Right renal cortex interstitium (tissue), 3 donors: Measurements from ENCODE around the gene FOSL2. TPM values are rescaled to one million over a fixed set of nuclear protein-coding genes. Genes with fewer than 3 reads are reported as not detected.

ENCODE experiments used
- DNase-seq, 3 donors: peaks; one replicate each; pipeline ENCODE4 v3.0.0-alpha.2; 2013; ENCODE audit warnings: low read depth in 3 of 3, low spot score in 2 of 3
- polyA plus RNA-seq, 3 donors: library from polyadenylated mRNA; unstranded; fragments of 120-200 nt; gene quantifications; one replicate each; pipeline ENCODE4 v1.2.1, GENCODE V29; 2013; ENCODE audit not compliant: insufficient read length in 3 of 3

Gene FOSL2
- polyA plus RNA-seq, 3 donors = 19.6 to 25.7 (median 24.7) TPM

DNA sequence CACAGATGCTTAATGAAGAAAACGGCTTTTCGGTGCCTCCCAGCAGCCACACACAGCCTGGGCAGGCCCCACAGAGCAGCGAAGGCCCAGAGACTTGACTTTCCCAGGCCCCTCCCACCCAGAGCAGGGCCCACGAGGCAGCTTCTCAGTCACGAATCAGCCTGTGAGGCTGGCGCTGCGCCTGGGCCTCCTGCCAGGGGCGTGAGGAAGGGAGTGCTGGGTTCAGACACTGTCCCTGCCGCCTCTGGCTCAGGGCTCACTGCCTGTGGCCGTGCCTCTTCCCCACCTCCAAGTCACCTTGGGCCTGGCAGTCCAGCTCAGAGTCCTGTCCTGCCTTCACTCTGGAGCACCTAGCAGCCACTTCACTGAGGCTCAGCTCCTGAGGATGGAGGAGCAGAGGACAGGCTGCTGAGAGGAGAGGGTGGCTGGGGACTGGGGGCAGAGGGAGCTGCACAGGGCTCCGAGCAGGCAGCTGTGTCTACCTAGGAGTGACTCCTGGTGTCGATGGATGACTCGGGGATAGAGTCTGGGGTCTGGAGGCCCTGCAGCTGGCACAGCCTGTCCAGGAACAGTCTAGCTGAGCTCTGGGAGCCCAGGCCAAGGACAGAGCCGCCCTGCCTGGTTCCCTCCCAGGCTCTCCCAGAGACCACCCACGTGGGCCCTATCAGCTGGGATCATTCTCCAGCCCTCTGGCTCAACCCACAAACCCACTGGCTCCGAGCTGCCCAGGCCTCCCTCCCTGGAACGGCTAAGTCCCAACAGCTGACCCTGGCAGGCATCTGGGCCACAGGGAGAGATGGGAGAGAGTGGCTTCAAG, 36.4 kb upstream of the FOSL2 start:
- DNase-seq = no peak

DNA sequence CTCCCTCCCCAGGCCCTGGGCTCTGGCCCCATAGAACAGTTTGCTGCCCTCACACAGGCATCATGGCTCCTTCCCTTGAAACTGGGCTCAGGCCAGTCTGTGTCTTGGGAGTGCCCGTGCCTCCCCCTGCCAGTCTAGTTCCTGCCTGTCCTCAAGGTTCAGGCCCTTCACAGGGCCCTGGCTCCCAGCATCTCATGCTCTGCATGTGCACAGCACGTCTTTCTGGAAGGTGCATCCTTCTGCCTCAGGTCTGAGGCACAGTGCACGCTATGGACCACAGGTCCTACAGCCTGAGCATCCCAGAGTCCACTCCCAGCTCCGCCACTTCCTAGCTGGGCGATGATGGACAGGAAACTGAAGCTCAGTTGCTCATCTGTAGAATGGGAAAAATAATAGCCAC, 35.6 kb upstream of the FOSL2 start:
- DNase-seq = no peak

DNA sequence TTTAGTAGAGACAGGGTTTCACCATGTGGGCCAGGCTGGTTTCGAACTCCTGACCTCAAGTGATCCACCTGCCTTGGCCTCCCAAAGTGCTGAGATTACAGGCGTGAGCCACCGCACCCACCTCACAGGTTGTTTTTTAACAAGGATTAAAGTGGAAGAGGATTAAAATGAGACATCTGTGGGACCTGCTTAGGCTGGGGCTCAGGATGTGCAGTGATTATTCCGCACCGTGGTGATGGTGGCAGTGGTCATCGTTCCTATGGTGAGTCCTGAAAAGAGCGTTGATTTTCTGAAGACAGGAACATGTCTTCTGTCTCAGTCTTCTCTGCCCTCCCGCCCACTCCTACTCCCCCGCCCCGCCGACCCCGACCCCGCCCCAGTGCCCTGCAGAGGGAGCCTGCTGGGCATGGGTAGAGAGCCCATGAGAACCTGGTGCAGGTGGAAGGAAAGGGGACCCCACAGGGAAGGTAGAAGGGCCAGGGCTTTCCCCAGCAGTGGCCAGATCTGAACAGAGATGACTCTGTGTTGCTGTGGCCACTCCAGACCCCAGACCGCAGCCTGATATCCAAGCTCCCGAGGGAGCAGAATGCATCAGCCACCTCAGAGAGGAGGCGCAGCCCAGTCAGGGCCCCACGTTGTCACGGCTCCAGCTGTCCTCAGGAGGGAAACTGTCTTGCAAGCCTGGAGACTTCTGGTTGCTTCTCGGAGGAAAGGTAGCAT, 34.5 kb upstream of the FOSL2 start:
- no peak for DNase-seq

DNA sequence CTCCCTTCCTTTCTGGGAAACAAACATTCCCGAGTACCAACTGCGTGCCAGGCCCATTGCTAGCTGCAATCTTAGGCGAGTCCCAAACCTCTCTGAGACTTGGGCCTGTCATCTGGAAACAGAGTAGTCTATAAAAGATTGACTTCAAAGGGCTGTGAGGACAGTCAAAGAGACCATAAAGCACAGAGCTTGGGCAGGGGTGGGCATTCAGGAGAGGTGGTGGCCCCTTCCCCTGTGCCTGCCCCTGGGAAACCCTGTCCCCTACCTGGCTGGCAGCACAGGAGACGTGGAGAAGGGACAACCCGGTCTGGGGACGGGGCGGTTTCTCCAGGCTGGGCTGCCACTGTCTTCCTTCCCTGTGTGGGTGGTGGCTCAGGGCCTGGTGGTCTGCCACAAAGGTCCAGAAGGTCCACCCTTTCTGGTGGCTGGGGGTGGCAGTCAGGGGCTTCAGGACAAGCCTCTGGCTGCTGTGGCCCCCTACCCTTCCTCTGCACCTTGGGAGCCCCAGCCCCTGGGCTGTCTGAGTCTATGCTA, 33.9 kb upstream of the FOSL2 start:
- no peak for DNase-seq

DNA sequence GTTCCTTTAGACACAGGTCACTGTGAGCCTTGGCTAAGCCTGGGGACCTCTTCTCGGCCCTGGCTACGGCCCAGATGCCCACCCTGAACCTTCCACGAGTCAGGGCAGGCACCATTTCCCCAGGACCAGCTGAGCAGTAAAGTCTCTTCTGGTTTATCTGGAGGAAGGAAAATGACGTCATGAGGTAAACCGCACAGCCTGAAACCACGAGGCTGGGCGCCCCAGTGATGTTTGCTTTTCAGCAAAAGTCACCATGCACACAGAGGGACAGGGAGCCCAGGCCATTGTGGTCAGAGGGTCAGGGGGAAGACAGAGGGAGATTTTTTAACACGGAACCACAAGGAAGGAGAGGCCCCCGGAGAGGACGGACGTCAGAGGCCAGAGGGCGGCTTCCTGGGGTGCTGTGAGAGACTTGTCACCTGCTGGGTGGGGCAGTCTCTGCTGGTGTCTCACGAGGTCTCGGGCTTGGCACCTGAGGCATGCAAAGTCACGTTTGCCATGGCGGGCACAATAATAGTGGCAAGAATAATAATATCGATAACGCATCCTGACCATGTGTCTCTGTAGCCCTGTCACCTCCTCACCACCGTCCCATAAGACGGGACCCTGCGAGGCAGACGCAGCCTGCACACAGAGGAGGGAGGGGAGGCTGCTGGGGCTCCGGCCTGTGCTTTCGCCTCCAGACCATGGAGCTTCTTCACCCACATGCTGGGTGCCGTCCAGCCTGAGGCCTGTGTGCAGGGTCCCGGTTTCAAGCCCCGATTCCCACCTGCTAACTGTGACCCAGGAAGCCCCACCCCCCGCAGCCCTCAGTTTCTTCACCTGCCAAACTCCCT, 33.2 kb upstream of the FOSL2 start:
- DNase-seq = no peak

DNA sequence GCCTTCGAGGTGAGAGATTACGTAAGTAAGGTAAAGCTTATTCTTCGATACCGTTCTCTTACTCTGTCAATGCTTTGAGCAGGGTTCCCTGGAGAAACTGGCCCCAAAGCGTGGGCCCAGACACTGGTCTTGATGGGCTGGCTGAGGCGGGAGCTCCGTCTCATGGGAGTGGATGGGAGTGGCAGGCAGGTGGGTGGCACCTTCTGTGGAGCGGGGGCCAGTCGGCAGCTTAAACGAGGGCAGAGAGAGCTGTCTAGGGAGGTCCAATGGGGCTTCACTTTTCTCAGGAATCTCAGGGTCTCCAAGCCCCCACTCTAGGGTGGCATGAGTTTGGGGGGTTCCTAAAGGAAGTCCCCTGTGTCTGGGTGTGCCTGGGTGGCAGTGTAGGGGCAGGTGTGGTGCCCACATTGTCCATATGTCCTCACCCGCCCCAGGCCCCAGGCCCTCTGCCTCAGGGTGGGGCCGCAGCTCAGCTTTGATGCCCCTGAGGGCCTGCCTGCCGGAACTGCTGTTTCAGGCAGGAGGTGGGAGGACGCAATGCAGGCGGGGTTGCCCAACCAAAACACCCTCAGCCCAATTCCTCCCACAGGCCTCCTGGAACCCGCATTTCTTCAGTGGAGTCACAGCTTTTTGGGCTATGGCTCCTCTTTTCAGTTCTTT, 32.5 kb upstream of the FOSL2 start:
- no peak for DNase-seq

DNA sequence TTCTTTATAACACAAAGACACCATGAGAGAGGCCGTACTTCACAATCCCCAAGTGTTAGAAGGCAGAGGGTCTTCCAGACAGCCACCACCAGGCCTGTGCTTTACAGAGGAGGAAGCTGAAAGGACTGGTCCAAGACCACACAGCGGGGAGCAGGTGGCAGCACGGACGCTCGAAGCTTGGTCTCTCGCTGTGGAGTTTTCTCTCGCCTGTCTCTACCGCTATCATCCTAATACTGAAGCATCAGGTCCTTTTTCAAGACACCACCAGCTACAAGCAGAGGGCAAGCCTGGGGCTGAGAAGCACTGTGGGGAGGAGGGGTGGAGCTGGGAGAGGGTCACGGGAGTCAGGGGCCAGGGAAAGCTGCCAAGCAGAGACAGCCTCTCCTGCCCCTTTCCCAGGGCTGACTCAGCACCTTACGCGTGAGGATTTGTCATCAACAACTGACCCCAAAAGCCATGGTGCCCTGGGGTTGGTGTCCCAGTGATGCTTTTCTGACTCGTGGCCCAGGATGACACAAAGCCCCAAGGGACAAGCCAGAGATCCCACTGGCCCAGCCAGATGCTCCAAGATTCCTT, 31.9 kb upstream of the FOSL2 start:
- no peak for DNase-seq

DNA sequence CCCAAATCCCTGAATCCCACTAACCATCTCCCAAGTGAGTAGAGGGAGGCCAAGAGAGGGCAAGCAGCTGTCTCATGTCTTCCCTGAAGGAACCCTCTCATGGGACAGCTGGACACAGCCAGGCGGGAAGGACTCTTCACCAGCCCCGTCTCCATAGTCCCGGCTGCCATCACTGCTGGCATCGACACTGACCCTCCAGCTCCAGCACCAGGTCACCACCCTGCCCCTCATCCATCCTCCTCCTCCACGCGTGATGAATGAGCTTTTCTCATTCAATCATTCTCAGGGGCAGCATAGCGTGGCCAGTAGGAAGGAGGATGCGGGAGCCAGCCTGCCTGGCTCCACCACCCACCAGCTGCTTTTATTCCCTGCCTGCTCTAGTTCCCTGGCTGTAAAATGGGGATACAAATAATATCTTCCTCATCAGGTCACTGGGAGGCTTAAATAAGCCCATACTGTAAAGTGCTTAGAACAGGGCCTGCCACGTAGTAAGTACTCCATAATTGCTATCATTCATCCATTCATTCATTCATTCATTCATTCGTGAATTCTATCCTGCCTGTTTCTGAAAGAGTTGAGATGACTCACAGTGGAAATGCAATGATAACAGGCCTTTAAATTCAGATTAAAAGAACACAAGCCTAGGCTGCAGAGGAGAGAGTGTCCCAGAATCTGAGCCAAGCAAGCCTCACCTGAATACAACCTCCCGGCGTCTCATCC, 30.5 kb upstream of the FOSL2 start:
- DNase-seq = no peak

DNA sequence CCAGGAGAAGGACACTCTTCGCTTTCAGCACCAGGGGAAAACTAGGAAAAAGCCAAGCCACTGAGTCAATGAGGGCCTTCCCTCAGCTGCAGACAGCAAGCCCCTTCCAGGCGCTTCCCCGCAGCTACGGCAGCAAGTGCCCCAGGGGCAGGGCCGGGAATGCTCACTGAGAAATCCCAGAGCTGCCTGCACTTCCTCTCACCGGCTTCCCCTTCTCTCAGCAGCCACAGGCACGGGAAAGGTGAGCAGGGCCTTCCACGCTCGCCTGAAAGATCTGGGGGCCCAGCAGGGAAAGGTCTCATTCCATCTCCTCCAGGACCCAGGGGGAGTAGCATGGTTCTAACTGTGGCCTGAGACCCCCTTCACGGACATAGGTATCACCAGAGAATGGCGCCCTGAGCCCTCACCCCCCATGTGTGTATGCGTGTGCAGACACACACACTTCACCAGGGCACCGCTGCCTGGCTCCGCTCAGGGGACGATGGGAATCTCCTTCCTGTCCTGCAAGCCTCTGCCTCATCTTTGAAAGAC, 29.6 kb upstream of the FOSL2 start:
- no peak for DNase-seq

DNA sequence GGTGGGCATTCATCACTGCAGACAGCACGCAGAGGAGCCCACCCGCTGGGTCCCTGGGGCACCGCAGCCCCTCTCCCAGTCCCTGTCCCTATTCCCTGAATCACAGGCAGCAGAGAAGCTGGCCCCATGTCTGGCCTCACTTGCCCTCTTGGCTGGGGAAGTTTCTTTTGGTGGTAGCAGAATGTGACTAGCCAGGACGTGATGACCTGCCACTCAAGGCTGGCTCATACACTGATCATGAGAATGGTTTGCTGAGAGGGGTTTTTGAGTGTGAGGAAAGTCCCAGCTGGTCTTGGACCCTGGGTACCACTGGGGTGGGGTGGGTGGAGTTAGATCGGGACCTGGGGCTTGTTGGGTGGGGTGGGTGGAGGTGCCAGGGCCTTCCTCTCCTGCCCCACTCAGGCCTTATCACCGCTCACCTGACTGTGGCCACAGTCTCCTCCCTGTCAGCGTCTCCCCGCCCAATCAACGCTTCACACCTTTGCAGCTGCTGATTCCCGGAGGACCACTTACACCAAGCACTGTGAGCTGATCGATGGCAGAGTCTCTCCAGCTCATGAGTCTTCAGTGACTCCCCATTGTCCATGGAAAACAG, 28.9 kb upstream of the FOSL2 start:
- DNase-seq = no peak

DNA sequence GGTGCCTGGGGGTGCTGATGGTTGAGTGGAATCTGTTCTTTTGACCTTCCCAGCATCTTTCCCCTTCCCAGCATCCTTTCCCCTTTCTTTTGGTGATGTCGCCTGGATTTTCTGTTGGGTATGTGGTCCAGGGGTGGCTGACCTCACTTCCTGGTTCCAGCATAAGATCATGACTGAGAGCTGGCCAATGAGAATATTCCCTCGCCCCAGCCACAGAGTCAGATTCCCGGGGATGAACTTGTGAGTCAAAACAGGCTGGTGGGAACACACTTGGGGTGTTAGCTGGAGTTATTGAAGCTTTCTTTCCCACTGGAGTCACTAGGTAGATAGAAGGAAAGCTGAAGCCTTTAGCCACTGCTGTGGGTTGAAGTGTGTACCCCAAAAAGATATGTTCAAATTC, 28.0 kb upstream of the FOSL2 start:
- no peak for DNase-seq

DNA sequence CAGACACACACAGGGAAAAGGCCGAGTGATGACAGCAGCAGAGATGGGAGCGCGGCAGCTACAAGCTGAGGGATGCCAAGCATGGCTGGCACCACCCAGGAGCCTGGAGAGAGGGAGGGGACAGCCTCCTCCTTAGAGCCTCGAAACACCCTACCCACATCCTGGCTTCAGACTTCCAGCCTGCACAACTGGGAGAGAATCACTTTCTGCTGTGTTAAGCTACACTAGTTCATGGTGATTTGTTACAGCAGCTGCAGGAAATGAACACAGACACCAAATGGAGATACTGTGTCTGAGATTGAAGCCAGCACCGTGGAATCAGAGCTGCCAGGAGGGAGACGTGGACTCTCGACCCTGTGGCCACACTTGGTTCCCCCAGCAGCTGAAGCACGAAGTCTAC, 27.5 kb upstream of the FOSL2 start:
- DNase-seq = no peak

DNA sequence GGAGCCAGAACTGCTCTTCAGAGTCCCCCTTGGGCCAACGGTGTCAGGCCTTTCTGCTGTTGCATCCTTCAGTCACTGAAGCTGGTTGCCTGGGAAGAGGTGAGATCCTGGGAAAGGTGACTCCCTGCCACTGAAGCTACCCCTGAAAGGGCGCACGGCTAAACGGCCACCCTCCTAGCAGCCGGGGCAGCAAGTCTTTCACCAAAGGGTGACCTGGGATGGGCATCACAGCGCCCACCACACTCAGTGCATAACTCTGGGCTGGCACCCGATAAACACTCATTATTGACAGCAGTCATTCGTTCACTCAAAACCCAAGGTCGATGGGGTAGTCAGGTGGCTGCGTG, 26.5 kb upstream of the FOSL2 start:
- no peak for DNase-seq

DNA sequence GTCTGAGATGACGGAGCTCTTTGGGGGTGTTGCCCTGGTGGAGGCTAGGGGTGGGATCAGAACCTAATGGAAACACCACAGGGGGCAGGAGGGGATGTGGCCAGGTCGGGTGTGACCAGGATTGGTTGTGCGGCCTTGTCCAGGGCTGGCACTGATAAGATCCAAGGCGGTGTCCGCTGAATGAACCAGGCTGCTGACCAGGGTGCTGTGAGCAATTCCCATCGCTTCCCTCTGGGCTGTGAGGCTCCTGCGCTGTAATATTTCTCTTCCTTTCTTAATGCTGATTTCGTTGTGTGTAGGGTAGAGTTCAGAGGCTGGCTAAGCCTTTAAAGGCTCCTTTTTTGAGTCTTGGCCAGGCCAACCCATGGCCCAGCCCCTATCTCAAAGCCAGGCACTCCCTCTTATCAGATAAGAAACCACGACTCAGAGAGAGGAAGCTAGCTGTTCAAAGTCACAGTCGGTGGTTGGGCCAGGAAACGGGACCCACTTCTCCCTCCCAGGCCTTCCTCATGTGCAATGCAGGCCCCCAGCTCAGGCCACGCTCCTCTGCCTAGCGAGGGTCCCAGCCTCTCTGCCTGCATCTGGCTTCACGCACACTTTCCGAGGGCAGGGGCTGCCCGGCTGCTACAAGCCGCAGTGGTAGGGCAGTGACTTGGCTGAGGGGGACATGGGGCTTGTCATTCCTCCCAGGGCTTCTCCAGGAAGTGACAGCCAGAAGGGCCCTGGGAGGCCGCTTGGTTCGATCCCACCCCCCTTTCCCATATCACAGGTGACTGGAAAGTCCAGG, 26.0 kb upstream of the FOSL2 start:
- DNase-seq = no peak

DNA sequence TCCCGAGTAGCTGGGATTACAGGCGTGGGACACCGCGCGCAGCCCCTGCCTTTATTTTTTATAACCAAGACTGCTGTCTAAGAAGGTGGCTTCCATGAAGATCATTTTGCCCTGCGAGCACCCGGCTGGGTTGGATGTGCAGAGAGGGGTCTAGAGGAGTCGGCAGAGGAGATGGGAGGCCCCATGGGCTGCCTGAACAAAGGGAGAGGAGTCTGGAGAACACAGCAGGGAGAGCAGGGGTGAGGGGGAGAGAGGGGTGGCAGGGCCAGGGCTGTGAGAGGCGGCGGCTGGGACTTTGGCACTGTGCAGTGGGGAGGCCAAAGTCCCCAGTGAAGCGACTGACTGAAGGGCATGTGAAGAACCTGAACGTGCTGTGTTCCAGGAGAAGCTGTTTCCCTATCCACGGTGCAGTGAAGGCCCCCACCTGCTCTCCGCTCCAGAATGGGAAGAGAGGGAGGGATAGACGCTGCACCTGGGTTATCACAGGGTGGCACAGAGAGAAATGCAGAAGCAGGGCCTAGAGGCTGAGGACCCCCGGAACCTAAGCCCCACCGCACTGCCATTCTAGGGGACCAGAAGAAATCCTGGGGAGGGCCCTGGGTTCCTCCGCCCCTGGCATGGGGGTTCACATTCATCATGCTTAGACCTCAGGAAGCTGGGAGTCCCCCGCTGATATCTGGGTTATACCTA, 24.8 kb upstream of the FOSL2 start:
- no peak for DNase-seq

DNA sequence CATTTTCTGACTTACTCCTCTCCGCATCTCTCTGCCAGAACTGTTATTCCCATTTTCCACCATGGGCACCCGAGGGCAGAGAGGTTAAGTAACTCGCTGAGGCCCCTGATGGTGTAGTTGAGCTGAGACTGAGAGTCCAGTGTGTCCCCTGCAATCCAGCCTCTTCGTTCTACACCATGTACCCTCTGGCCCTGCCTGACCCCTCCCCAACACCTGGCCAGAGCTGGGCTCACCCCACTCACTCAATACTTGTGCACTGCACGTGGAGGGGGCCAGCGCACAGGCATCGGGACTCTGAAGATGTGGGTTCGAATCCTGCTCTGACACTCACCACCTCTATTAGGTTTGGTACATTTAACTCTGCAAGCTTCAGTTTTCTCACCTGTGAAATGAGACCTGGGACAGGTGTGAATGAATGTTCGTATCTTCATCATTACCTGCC, 24.3 kb upstream of the FOSL2 start:
- no peak for DNase-seq

DNA sequence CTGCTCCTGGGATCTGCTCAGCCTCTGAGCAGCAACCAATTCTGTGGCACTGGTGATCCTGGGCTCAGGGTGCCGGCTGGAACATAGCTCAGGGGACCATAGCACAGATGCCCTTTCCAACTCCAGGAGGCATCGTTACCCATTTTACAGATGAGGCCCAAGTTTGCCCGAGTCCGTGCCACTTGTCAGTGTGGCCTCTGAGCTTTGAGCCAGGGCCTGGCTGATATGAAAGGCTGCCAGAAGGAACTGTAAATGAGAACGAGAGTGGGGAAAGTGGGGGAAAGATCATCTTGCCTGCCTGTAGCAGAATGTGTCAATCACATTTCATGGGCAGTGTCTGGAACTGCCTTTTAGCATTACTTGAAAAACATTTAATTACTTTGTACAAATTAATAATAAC, 23.3 kb upstream of the FOSL2 start:
- DNase-seq = no peak

DNA sequence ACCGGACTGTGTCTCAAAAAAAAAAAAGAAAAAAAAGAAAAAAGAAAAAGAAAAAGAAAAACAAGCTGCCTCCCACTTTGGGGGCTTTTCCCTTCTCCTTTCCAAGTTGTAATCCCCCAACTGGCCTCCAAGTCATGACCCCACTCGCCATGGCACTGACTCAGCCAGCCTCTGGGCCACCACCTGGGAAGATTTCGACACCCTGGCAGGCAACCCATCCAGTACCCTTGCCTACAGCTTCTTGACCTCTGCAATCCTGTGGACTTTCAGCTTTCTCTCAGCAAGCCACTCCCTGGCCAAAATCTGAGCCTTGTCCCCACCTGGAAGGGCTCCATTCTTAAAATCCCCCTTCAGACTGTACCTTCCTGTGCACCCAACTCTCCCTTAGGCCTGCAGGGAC, 22.3 kb upstream of the FOSL2 start:
- DNase-seq = no peak
